HEK293T (cell line): ENCODE results near the gene ARRDC1.

Source experiments
- BHLHE40 ChIP-seq: fragments of 450-650 bp; IDR thresholded peaks from 2 replicates; pipeline ENCODE4 v1.6.1; 2016; ENCODE audit warnings: mild to moderate bottlenecking, moderate library complexity, borderline replicate concordance
- CTBP1 ChIP-seq: fragments of 450-650 bp; IDR thresholded peaks from 2 replicates; pipeline ENCODE4 v1.6.1; 2016; ENCODE audit warnings: borderline replicate concordance
- FOXA1 ChIP-seq: fragments of 450-650 bp; IDR thresholded peaks from 2 replicates; pipeline ENCODE4 v1.6.1; 2016; ENCODE audit warnings: mild to moderate bottlenecking
- FOXK2 ChIP-seq: fragments of 450-650 bp; IDR thresholded peaks from 2 replicates; pipeline ENCODE4 v1.6.1; 2016; ENCODE audit warnings: mild to moderate bottlenecking
- HDGF ChIP-seq: fragments of 450-650 bp; IDR thresholded peaks from 2 replicates; pipeline ENCODE4 v1.6.1; 2017; ENCODE audit warnings: antibody characterized with exemption, borderline replicate concordance
- LEF1 ChIP-seq: fragments of 450-650 bp; IDR thresholded peaks from 2 replicates; pipeline ENCODE4 v1.6.1; 2017; ENCODE audit warnings: mild to moderate bottlenecking, borderline replicate concordance
- NFRKB ChIP-seq: fragments of 450-650 bp; IDR thresholded peaks from 2 replicates; pipeline ENCODE4 v1.6.1; 2016; ENCODE audit warnings: mild to moderate bottlenecking, moderate library complexity
- PKNOX1 ChIP-seq: fragments of 450-650 bp; IDR thresholded peaks from 2 replicates; pipeline ENCODE4 v1.6.1; 2016
- SP1 ChIP-seq: fragments of 450-650 bp; IDR thresholded peaks from 2 replicates; pipeline ENCODE4 v1.6.1; 2017
- SUZ12 ChIP-seq: fragments of 450-650 bp; IDR thresholded peaks from 2 replicates; pipeline ENCODE4 v1.6.1; 2016; ENCODE audit warnings: mild to moderate bottlenecking
- TARDBP ChIP-seq: fragments of 450-650 bp; IDR thresholded peaks from 2 replicates; pipeline ENCODE4 v1.6.1; 2016
- ZNF384 ChIP-seq: fragments of 450-650 bp; IDR thresholded peaks from 2 replicates; pipeline ENCODE4 v1.6.1; 2016

DNA sequence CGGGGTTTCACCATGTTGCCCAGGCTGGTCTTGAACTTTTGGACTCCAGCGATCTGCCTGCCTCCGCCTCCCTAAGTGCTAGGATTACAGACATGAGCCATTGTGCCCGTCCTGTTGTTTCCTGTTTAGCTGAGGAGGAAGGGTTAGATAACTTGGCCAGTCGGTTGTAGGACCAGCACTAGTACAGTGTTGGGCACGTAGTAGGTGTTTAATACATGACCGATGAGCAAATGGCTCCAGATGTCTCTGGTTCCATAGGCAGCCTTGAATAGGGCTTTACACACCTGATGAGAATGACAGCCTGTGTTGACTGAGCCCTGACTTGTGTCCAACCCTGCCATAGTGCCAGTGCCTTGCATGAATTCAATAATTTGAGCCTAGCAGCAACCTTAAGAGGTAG lies 15.1 kb downstream of the ARRDC1 start:
- TF ChIP-seq PKNOX1 (no peak), CTBP1 (no peak), ZNF384 (no peak), HDGF (no peak), FOXA1 (no peak), LEF1 (no peak), SP1 (no peak), NFRKB (no peak), SUZ12 (no peak), BHLHE40 (no peak), TARDBP (no peak), FOXK2 (no peak)
